ENCODE results near the gene SNORC. TPM values are rescaled to one million over a fixed set of nuclear protein-coding genes. Genes with fewer than 3 reads are reported as not detected.

Gene SNORC
- total and polyA plus RNA-seq, 5 donors from 2014 or later, result 0.10 to 1.3 (median 0.15) TPM; not detected in 2

DNA sequence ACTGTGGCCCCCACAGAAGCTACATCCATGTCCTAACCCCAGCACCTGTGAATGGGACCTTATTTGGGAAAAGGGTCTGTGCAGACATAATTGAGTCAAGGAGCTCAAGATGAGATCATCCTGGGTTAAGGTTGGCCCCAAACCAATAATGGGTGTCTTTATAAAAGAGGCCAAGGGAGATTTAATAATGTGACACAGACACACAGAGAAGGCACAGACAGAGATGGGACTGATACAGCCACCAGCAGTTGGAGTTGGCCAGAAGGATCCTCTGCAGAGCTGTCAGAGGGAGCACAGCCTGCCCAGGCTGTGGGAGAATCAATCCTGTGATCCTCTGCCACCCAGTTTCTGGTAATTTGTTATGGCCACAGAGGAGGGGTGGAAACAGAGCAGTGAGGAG lies 26.0 kb downstream of the SNORC start:
- no peaks in the 10 kb centered on the region for H3K27me3 Mint-ChIP-seq
- no peaks in the 10 kb centered on the region for H3K9me3 Mint-ChIP-seq
- H3K4me1 Mint-ChIP-seq, result no peaks in the 10 kb centered on the region
- H3K4me3 ChIP-seq (ENCODE audit: low read depth, low read length), result no peak overlapping the region
- H3K4me1 ChIP-seq (ENCODE audit: control insufficient read depth, insufficient read depth, low read length, poor library complexity, severe bottlenecking), result no peaks in the 10 kb centered on the region
- no peaks in the 10 kb centered on the region for H3K9me3 ChIP-seq (ENCODE audit: control insufficient read depth in 2 of 2, low read length in 2 of 2)
- no peak overlapping the region for H3K27ac ChIP-seq (ENCODE audit: insufficient read depth, low read length, poor library complexity, severe bottlenecking)
- no peak overlapping the region for H3K4me3 Mint-ChIP-seq
- no peaks in the 10 kb centered on the region for H3K36me3 ChIP-seq (ENCODE audit: control insufficient read depth, insufficient read depth, low read length)
- DNase-seq, result no peak
- no peak for ATAC-seq (ENCODE audit: low read depth in 2 of 2)
- H3K27ac Mint-ChIP-seq, result no peak overlapping the region
- H3K27me3 ChIP-seq (ENCODE audit: control insufficient read depth, insufficient read depth, low read length), result no peaks in the 10 kb centered on the region
- H3K36me3 Mint-ChIP-seq, result no peaks in the 10 kb centered on the region

DNA sequence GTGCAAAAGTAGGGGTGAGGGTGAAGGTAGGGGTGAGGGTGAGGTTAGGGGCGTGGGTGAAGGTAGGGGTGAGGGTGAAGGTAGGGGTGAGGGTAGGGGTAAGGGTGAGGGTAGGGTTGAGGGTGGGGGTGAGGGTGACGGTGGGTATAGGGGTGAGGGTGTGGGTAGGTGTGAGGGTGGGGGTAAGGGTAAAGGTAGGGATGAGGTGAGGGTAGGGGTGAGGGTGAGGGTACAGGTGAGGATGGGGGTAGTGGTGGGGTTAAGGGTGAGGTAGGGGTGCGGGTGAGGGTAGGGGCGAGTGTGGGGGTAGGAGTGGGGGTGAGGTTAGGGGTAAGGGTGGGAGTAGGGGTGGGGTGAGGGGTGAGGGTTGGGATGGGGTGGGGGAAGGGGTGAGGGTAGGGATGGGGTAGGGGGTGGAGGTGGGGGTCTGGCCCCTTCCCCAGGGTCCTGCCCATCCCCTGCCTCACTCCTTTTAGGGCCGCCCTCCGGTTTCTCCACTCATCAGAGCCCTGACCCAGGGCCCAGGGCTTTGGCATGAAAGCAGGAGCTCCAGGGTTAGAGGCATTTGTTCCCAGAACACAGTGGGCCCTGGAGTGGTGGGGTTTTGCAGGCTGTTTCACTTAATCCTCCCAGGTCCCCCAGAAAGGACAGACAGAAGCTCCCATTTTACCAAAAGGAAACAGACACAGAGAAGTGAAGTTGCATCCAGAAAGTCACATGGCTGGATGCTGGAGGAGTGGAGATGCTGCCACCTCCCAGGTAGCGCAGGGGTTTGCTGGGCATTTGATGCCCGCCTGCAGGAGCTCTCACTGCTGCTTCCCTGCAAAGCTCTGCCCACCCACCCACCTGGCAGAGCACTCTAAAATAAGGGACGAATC lies 26.9 kb downstream of the SNORC start:
- Histone ChIP-seq H3K9me3 (ENCODE audit: control insufficient read depth in 2 of 2, low read length in 2 of 2) (no peaks in the 10 kb centered on the region), H3K27me3 (ENCODE audit: control insufficient read depth, insufficient read depth, low read length) (no peaks in the 10 kb centered on the region), H3K36me3 (ENCODE audit: control insufficient read depth, insufficient read depth, low read length) (no peaks in the 10 kb centered on the region), H3K4me3 (ENCODE audit: low read depth, low read length) (no peak overlapping the region), H3K27ac (ENCODE audit: insufficient read depth, low read length, poor library complexity, severe bottlenecking) (no peak overlapping the region), H3K4me1 (ENCODE audit: control insufficient read depth, insufficient read depth, low read length, poor library complexity, severe bottlenecking) (no peaks in the 10 kb centered on the region)
- Mint-ChIP-seq H3K9me3 (no peaks in the 10 kb centered on the region), H3K27me3 (no peaks in the 10 kb centered on the region), H3K4me1 (no peaks in the 10 kb centered on the region), H3K27ac (no peak overlapping the region), H3K36me3 (no peaks in the 10 kb centered on the region), H3K4me3 (no peak overlapping the region)
- ATAC-seq (ENCODE audit: low read depth in 2 of 2) (no peak), DNase-seq (no peak)

DNA sequence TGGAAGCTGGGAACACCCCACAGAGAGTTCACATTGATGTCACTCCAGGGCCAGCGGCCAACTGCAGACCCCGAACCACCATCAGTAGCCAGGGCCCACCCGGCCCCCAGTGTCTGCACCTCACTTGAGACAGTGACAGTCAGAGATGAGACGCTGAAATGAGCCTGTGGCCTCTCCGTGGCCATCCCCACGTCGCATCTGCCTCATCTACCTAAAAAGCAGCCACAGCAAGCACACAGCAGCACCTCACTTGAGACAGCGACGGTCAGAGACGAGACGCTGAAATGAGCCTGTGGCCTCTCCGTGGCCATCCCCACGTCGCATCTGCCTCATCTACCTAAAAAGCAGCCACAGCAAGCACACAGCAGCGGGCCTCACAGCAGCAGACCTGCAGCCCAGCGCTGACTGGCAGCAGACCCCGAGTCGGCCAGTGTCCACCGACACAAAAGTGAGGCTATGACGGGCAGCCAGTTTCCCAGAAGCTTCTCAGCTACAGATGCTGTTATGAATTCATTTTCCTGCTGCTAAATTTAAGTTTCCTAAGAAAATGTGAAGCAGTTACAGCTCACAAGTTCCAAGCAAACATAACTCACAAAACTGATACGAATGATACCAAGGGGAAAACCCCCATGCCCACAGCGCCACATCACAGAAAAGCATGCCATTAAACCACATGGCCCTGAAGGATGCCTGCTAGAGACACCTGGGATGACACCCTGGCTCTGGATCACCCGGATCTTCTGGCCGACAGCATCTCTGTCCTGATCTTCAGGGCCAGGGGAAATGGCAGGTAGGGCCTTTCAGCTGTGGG lies 27.7 kb downstream of the SNORC start:
- Mint-ChIP-seq H3K27me3 (no peaks in the 10 kb centered on the region), H3K4me3 (no peak overlapping the region), H3K4me1 (no peaks in the 10 kb centered on the region), H3K27ac (no peak overlapping the region), H3K36me3 (no peaks in the 10 kb centered on the region), H3K9me3 (no peaks in the 10 kb centered on the region)
- no peak overlapping the region for H3K4me3 ChIP-seq (ENCODE audit: low read depth, low read length)
- no peaks in the 10 kb centered on the region for H3K36me3 ChIP-seq (ENCODE audit: control insufficient read depth, insufficient read depth, low read length)
- H3K4me1 ChIP-seq (ENCODE audit: control insufficient read depth, insufficient read depth, low read length, poor library complexity, severe bottlenecking), result no peaks in the 10 kb centered on the region
- no peak overlapping the region for H3K27ac ChIP-seq (ENCODE audit: insufficient read depth, low read length, poor library complexity, severe bottlenecking)
- ATAC-seq (ENCODE audit: low read depth in 2 of 2) (no peak), DNase-seq (no peak)
- H3K27me3 ChIP-seq (ENCODE audit: control insufficient read depth, insufficient read depth, low read length), result no peaks in the 10 kb centered on the region
- no peaks in the 10 kb centered on the region for H3K9me3 ChIP-seq (ENCODE audit: control insufficient read depth in 2 of 2, low read length in 2 of 2)

DNA sequence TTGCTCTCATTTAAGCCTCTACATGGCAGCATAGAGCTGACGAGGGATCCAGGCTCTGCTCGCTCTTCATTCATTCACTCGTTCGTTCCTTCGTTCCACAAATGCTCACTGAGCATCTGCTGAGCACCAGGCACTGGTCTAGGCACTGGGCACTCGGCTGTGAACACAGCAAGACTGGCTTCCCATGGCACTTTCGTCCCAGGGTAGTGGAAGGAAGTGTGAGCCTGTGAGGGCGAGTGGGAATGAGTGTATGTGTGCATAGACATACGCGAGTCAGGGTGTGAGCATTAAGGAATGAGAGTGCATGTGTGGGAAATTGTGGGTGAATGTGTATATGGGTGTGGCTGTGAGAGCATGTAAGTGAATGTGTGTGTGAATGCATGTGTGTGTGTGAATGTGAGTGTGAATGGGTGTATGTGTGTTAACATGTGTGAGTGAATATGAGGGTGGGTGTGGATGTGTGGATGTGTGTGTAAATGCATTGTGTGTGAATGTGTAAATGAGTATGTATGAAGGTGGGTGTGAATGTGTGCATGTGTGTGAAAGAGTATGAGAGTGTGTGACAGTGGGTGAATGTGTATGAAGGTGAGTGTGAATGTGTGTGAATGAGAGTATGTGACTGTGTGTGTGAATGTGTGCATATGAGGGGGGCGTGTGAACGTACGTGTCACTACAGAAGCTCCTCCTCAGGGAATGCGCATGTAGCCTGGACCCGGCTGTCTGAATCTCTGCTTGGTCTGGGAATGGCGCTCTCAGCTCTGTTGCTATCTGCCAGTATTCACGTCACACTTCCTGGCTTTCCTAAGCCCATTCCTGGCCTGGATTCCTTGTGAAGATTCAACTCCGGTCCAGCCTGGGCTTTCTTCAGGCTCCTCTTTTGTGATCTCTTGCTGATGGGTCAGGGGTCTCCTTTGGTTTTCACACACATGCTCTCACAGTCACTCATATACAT lies 28.8 kb downstream of the SNORC start:
- H3K9me3 Mint-ChIP-seq, result no peaks in the 10 kb centered on the region
- ATAC-seq (ENCODE audit: low read depth in 2 of 2) (no peak), DNase-seq (no peak)
- no peaks in the 10 kb centered on the region for H3K4me1 Mint-ChIP-seq
- H3K4me1 ChIP-seq (ENCODE audit: control insufficient read depth, insufficient read depth, low read length, poor library complexity, severe bottlenecking), result no peaks in the 10 kb centered on the region
- no peaks in the 10 kb centered on the region for H3K27me3 ChIP-seq (ENCODE audit: control insufficient read depth, insufficient read depth, low read length)
- no peak overlapping the region for H3K27ac ChIP-seq (ENCODE audit: insufficient read depth, low read length, poor library complexity, severe bottlenecking)
- H3K27ac Mint-ChIP-seq, result no peak overlapping the region
- H3K27me3 Mint-ChIP-seq, result no peaks in the 10 kb centered on the region
- no peaks in the 10 kb centered on the region for H3K36me3 ChIP-seq (ENCODE audit: control insufficient read depth, insufficient read depth, low read length)
- H3K4me3 Mint-ChIP-seq, result no peak overlapping the region
- no peak overlapping the region for H3K4me3 ChIP-seq (ENCODE audit: low read depth, low read length)
- no peaks in the 10 kb centered on the region for H3K36me3 Mint-ChIP-seq
- no peaks in the 10 kb centered on the region for H3K9me3 ChIP-seq (ENCODE audit: control insufficient read depth in 2 of 2, low read length in 2 of 2)

DNA sequence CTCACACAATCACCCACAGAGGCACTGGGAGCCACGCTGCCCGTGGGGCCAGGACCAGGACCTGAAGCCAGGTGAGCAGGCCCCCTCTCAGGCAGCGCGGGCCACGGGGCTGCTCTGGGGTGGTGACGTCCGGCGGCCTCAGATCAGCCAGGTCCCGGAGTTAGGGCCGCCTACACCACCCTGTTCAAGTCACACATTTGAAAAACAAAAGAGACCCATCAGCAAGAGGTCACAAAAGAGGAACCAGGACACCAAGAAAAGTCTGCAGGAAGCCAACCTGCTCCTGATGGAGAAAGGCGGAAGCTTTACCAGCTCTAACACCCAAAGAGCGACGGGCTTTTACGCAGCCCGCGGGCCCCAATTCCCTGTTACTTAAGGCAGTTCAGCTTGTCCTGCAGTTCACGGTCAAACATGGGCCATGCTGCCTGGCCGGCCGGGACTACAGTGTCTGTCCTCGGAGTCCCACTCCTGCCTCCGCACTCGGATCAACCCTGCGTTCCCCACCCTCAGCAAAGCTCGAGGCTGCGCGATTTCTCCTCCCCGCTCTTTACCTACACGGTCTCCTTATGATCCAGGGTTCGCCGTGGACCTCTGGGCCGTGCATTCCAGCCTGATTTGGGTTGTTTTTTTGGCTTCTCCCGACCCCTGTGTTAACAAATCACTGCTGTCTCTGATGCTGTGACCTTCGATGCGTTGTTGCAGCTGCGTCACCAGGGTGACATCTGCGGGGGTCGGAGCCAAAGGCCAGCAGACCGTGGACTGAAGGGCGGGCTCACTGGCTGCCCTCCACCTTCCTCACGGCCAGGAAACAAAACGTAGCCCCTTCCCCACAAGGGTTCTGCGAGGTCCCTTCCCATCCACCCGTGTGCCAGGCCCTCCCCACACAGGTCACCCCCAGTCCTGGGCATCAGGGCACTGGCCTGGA lies 31.0 kb downstream of the SNORC start:
- H3K27ac ChIP-seq (ENCODE audit: insufficient read depth, low read length, poor library complexity, severe bottlenecking), result no peak overlapping the region
- no peaks in the 10 kb centered on the region for H3K4me1 ChIP-seq (ENCODE audit: control insufficient read depth, insufficient read depth, low read length, poor library complexity, severe bottlenecking)
- H3K27me3 Mint-ChIP-seq, result no peaks in the 10 kb centered on the region
- ATAC-seq (ENCODE audit: low read depth in 2 of 2) (no peak), DNase-seq (no peak)
- H3K9me3 ChIP-seq (ENCODE audit: control insufficient read depth in 2 of 2, low read length in 2 of 2), result no peaks in the 10 kb centered on the region
- no peak overlapping the region for H3K4me3 ChIP-seq (ENCODE audit: low read depth, low read length)
- H3K27me3 ChIP-seq (ENCODE audit: control insufficient read depth, insufficient read depth, low read length), result no peaks in the 10 kb centered on the region
- no peaks in the 10 kb centered on the region for H3K4me1 Mint-ChIP-seq
- no peak overlapping the region for H3K4me3 Mint-ChIP-seq
- no peaks in the 10 kb centered on the region for H3K36me3 Mint-ChIP-seq
- no peaks in the 10 kb centered on the region for H3K9me3 Mint-ChIP-seq
- H3K36me3 ChIP-seq (ENCODE audit: control insufficient read depth, insufficient read depth, low read length), result no peaks in the 10 kb centered on the region
- H3K27ac Mint-ChIP-seq, result no peak overlapping the region

DNA sequence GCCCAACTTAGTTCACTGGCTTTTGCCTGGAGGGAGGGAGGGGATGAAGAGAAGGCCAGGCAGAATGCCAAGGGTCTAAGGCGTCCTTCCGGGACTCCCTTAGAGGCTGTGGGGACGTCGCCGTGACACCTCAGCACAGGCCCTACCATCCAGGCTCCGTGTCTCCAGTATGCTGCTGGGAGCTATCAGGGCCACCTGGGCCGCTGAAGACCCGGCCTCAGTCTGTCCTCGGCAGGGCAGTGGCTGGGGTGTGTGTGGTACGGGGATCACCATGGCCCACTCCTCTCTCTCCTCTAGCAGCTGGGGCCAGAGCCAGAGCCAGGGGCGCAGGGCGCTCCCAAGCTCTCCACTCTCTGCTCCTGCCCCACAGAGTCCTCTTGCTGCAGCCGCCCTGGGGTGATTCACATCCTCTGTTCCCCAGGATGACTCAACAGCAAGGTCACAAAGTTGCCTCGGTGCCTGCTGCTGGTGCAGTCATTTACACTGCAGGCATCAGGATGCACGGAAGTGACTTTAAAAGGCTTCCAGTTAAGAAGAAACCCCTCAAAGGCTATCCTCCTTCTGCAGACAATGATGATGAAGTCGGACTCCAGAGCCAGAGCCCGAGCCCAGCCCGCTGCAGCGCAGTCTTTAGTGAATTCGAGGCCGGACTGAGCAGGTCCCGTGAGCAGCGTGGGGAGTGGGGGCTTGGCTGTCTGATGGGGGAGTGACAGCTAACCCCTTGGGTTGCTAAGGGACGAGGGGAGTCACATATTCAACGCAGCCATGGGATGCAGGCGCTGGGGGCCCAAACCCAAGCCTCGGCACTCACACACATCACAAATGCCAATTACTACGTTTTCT lies 31.9 kb downstream of the SNORC start:
- Mint-ChIP-seq H3K4me1 (no peaks in the 10 kb centered on the region), H3K27me3 (no peaks in the 10 kb centered on the region), H3K4me3 (no peak overlapping the region), H3K36me3 (no peaks in the 10 kb centered on the region), H3K27ac (no peak overlapping the region), H3K9me3 (no peaks in the 10 kb centered on the region)
- ATAC-seq (ENCODE audit: low read depth in 2 of 2), result no peak
- DNase-seq, result no peak
- Histone ChIP-seq H3K27ac (ENCODE audit: insufficient read depth, low read length, poor library complexity, severe bottlenecking) (no peak overlapping the region), H3K4me1 (ENCODE audit: control insufficient read depth, insufficient read depth, low read length, poor library complexity, severe bottlenecking) (no peaks in the 10 kb centered on the region), H3K9me3 (ENCODE audit: control insufficient read depth in 2 of 2, low read length in 2 of 2) (no peaks in the 10 kb centered on the region), H3K27me3 (ENCODE audit: control insufficient read depth, insufficient read depth, low read length) (no peaks in the 10 kb centered on the region), H3K4me3 (ENCODE audit: low read depth, low read length) (no peak overlapping the region), H3K36me3 (ENCODE audit: control insufficient read depth, insufficient read depth, low read length) (no peaks in the 10 kb centered on the region)
